ENCODE results near the gene PRR19. TPM values are rescaled to one million over a fixed set of nuclear protein-coding genes. Genes with fewer than 3 reads are reported as not detected.
"Not testable (repeated sequence)": the region's sequence is repeated elsewhere in the genome, so short reads cannot be mapped to it uniquely, and the experiment has no call there.

Gene PRR19
- total RNA-seq, 4 donors from 2014 or later, result 0.23 to 0.30 (median 0.29) TPM; not detected in 1

- no peak for DNase-seq (ENCODE audit: low spot score in 2 of 2)
- H3K4me3 ChIP-seq (ENCODE audit: low read depth, poor library complexity, severe bottlenecking), result no peak overlapping the region
- intact Hi-C loops (cut with DNase I; ENCODE audit: low total_unique reads), result no loop called here
- TF ChIP-seq POLR2A (IDR thresholded peaks at IDR 0.05) (no peak), CTCF (IDR thresholded peaks at IDR 0.05) (no peak)
These were observed 25.0 kb downstream of the PRR19 start for GRCh38 chr19:42326969-42327368.

GRCh38 chr19:42327381-42327780 is 25.4 kb downstream of the PRR19 start:
- TF ChIP-seq POLR2A (IDR thresholded peaks at IDR 0.05), result no peak
- H3K4me3 ChIP-seq (ENCODE audit: low read depth, poor library complexity, severe bottlenecking), result no peak overlapping the region
- intact Hi-C loops (cut with DNase I; ENCODE audit: low total_unique reads), result no loop called here
- no peak for DNase-seq (ENCODE audit: low spot score in 2 of 2)
- WGBS, 2 donors, result 87% methylated on average over 5 of the region's 5 CpGs

GRCh38 chr19:42328106-42328505 is 26.2 kb downstream of the PRR19 start:
- TF ChIP-seq CTCF (IDR thresholded peaks at IDR 0.05) (no peak), POLR2A (IDR thresholded peaks at IDR 0.05) (no peak)
- intact Hi-C loops (cut with DNase I; ENCODE audit: low total_unique reads), result no loop called here
- H3K4me3 ChIP-seq (ENCODE audit: low read depth, poor library complexity, severe bottlenecking), result no peak overlapping the region
- WGBS, 2 donors, result 35 to 50% methylated on average over 1 of the region's 1 CpG
- DNase-seq (ENCODE audit: low spot score in 2 of 2), result no peak

GRCh38 chr19:42328854-42329253 is 26.9 kb downstream of the PRR19 start:
- no peak for DNase-seq (ENCODE audit: low spot score in 2 of 2)
- intact Hi-C loops (cut with DNase I; ENCODE audit: low total_unique reads), result no loop called here
- 81 to 83% methylated on average over 2 of the region's 2 CpGs for WGBS, 2 donors
- no peak for TF ChIP-seq CTCF (IDR thresholded peaks at IDR 0.05)
- no peak for TF ChIP-seq POLR2A (IDR thresholded peaks at IDR 0.05)
- no peak overlapping the region for H3K4me3 ChIP-seq (ENCODE audit: low read depth, poor library complexity, severe bottlenecking)

- TF ChIP-seq POLR2A (IDR thresholded peaks at IDR 0.05), result no peak
- TF ChIP-seq CTCF (IDR thresholded peaks at IDR 0.05), result no peak
- 46 to 55% methylated on average over 2 of the region's 2 CpGs for WGBS, 2 donors
- intact Hi-C loops (cut with DNase I; ENCODE audit: low total_unique reads), result no loop called here
- H3K4me3 ChIP-seq (ENCODE audit: low read depth, poor library complexity, severe bottlenecking), result no peak overlapping the region
- no peak for DNase-seq (ENCODE audit: low spot score in 2 of 2)
These were observed 28.3 kb downstream of the PRR19 start for GRCh38 chr19:42330241-42330711.

- H3K4me3 ChIP-seq (ENCODE audit: low read depth, poor library complexity, severe bottlenecking); DNase-seq (ENCODE audit: low spot score in 2 of 2); intact Hi-C loops (cut with DNase I; ENCODE audit: low total_unique reads): not testable (repeated sequence)
- WGBS, 2 donors, result 86 to 92% methylated on average over 3 of the region's 3 CpGs
These were observed 29.4 kb downstream of the PRR19 start for GRCh38 chr19:42331333-42331732.

GRCh38 chr19:42332059-42332458 is 30.1 kb downstream of the PRR19 start:
- TF ChIP-seq CTCF (IDR thresholded peaks at IDR 0.05), result no peak
- no peak overlapping the region for H3K4me3 ChIP-seq (ENCODE audit: low read depth, poor library complexity, severe bottlenecking)
- intact Hi-C loops (cut with DNase I; ENCODE audit: low total_unique reads), result no loop called here
- 82 to 90% methylated on average over 6 of the region's 6 CpGs for WGBS, 2 donors
- no peak for DNase-seq (ENCODE audit: low spot score in 2 of 2)
